H1 (cell line): Measurements from ENCODE around the gene OSTF1.

ENCODE experiments used
- BCL11A ChIP-seq, 2 experiments: IDR thresholded peaks; one replicate each; pipeline ENCODE4 v1.6.1; 2011; ENCODE audit warnings: low read depth in 2 of 2, low read length in 2 of 2, mild to moderate bottlenecking in 2 of 2
- CHD2 ChIP-seq: IDR thresholded peaks from 2 replicates; pipeline ENCODE4 v1.6.1; 2012; ENCODE audit warnings: low read length, improper control_type of control experiment
- MAFK ChIP-seq: IDR thresholded peaks from 2 replicates; pipeline ENCODE4 v1.6.1; 2012; ENCODE audit warnings: low read depth, mild to moderate bottlenecking, improper control_type of control experiment, low read length
- POLR2AphosphoS5 ChIP-seq: IDR thresholded peaks from 2 replicates; pipeline ENCODE4 v1.6.1; 2011; ENCODE audit warnings: low read depth, low read length
- TCF12 ChIP-seq: IDR thresholded peaks from 2 replicates; pipeline ENCODE4 v1.6.1; 2011; ENCODE audit warnings: low read depth, mild to moderate bottlenecking, low read length
- YY1 ChIP-seq: IDR thresholded peaks from 2 replicates; pipeline ENCODE4 v1.6.1; 2011; ENCODE audit warnings: low read depth, mild to moderate bottlenecking, low read length
- TF ChIP-seq, protein P1 (sequence below), 3 experiments: IDR thresholded peaks; 1 replicate in 2 of 3; 2 replicates in 1 of 3; pipeline versions ENCODE4 v1.5.1 to v1.6.1; 2011; ENCODE audit warnings: low read length in 3 of 3, mild to moderate bottlenecking in 3 of 3, inconsistent platforms in 2 of 3, low read depth in 1 of 3, moderate library complexity in 1 of 3; ENCODE audit not compliant: insufficient read depth in 1 of 3; ENCODE audit errors: control extremely low read depth in 1 of 3

- TF ChIP-seq POLR2AphosphoS5 (no peak), MAFK (no peak), CHD2 (no peak), YY1 (no peak), BCL11A (IDR thresholded peaks at IDR 0.05; ENCODE audit: low read depth in 2 of 2, low read length in 2 of 2) (no peak), TCF12 (no peak)
- TF ChIP-seq, protein P1, sequence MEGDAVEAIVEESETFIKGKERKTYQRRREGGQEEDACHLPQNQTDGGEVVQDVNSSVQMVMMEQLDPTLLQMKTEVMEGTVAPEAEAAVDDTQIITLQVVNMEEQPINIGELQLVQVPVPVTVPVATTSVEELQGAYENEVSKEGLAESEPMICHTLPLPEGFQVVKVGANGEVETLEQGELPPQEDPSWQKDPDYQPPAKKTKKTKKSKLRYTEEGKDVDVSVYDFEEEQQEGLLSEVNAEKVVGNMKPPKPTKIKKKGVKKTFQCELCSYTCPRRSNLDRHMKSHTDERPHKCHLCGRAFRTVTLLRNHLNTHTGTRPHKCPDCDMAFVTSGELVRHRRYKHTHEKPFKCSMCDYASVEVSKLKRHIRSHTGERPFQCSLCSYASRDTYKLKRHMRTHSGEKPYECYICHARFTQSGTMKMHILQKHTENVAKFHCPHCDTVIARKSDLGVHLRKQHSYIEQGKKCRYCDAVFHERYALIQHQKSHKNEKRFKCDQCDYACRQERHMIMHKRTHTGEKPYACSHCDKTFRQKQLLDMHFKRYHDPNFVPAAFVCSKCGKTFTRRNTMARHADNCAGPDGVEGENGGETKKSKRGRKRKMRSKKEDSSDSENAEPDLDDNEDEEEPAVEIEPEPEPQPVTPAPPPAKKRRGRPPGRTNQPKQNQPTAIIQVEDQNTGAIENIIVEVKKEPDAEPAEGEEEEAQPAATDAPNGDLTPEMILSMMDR (IDR thresholded peaks at IDR 0.05; ENCODE audit: control extremely low read depth in 1 of 3, insufficient read depth in 1 of 3, low read depth in 1 of 3, low read length in 3 of 3): no peak
These were observed 102.4 kb downstream of the OSTF1 start for GRCh38 chr9:75190762-75191161.
